GM21447 (cell line): ENCODE data around the gene NRTN.

Source experiments
- ATAC-seq: cut with Tn5 transposase; IDR thresholded peaks from one replicate; pipeline ENCODE4 v1.9.1; 2021; ENCODE audit not compliant: unreplicated experiment

NRTN gene

GRCh38 chr19:5789886-5790558 lies 14.8 kb upstream of the NRTN start:
- no peak for ATAC-seq

GRCh38 chr19:5790559-5791520 lies 14.0 kb upstream of the NRTN start, which contains the start of gene DUS3L:
Gene DUS3L, minus strand, starts transcription at chr19:5791163. Its CDS starts 22 bp downstream, at chr19:5791141.
- ATAC-seq, result peak; percentile 83

DNA sequence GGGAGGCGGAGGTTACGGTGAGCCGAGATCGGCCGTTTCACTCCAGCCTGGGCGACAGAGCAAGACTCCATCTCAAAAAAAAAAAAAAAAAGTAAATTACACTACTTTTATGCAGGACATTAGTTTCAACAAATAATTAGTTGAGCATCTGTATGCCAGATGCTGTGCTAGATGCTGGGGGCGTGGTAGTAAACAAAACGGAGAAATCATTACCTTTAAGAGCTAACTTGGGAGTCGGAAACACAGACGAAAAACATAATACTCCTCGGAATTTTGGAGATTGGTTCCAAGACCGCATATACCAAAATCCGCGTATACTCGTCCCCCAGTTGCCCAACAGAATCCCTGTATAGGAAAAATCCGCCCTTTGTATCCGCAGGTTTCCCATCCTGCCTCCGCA lies 12.6 kb upstream of the NRTN start:
- ATAC-seq, result no peak

GRCh38 chr19:5793188-5793587 lies 11.7 kb upstream of the NRTN start:
- no peak for ATAC-seq

DNA sequence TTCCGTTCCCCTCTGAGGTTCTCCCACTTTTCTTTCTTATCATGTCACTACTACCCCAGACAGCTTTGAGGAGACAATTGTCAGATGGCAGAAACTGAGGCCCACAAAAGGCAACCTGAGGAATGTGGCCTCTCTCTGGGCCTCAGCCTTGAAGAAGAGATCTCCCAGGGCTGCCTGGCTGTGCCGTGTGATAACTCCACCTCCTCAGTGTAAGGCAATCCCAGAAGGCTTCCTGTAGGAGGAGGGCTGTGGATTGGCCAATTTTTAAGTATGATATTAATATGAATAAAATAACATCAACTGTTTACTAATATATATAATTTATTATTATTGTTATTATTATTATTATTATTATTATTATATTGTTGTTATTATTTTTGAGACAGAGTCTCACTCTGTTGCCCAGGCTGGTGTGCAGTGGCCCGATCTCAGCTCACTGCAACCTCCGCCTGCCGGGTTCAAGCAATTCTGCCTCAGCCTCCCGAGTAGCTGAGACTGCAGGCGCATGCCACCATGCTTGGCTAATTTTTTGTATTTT lies 9.4 kb upstream of the NRTN start:
- ATAC-seq, result no peak

- ATAC-seq, result no peak
Measured at GRCh38 chr19:5798244-5798643, 6.6 kb upstream of the NRTN start.

GRCh38 chr19:5799247-5800241 lies 5.3 kb upstream of the NRTN start:
- no peak for ATAC-seq

DNA sequence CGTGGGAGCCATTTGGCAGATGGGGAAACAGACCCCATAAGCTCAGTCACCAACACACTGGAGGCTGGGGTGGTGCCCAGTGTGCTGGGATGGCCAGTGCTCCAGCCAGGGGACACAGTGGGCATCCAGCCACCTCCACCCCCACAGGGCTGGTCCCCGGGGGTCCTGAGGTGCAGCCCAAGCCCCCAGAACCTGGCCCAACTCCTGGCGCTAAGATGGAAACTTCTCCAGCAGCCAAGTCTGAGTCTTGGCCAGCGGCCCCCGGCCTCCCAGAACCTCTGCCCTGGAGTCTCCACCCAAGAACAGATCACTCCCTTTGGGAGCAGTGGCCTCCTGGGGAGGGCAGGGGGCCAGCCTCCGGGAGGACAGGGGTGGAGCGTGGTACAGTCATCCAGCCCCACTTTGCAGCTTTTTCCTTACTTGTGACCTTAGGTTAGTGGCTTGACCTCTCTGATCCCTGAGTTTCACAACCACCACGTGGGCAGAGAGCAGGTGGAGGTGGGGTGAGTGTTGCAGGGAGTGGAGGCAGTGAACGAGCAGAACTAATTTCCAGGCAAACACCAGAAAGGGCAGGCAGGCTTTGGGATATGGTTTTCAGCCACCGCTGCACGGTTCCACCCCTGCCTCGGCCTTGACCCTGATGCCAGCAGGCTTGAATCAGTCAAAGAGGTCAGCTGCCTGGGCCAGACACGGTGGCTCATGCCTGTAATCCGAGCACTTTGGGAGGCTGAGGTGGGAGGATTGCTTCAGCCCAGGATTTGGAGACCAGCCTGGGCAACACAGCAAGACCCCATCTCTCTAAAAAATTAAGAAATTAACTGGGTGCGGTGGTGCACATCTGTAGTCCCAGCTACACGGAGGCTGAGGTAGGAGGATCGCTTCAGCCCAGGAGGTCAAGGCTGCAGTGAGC lies 4.3 kb upstream of the NRTN start:
- no peak for ATAC-seq

GRCh38 chr19:5801796-5802619 lies 2.9 kb upstream of the NRTN start:
- ATAC-seq, result no peak

GRCh38 chr19:5803441-5803751 lies 1.5 kb upstream of the NRTN start:
- ATAC-seq, result no peak

DNA sequence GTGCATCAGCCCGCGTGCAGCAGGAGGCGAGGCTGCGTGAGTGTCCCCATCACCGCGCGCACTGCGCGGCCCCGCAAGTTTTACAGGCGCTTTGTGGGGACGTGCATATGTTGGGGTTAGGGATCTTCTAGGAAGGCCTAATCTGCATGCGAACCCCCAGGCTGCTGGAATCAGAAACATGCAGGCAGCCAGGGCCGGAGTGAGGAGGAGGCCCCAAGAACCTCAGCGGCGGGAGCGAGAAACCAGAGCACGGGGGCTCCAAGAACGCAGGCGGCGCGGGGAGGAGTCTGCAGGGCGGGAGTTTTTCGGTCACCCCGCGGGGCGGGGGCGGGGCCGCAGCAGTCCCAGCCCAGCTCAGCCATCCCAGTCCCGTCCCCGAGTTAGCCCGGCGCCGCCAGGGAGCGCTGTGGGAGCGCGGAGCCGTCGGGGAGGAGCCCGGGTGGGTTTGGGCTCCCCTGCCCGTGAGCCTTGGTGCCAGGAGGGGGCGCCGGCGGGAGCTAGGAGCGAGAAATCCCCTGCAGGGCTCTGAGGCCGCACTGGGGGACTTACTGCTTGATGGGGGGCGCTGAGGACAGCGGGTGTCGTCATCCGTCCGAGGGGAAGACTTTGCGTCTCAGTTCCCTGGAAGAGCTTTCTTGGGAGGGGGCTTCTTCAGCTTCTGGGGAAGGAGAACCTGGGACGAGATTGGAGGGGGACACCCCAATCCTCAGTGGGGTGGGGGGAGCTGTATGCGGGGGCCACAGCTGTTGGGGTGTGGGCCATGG lies 933 bp upstream of the NRTN start:
- peak; percentile 66 for ATAC-seq

DNA sequence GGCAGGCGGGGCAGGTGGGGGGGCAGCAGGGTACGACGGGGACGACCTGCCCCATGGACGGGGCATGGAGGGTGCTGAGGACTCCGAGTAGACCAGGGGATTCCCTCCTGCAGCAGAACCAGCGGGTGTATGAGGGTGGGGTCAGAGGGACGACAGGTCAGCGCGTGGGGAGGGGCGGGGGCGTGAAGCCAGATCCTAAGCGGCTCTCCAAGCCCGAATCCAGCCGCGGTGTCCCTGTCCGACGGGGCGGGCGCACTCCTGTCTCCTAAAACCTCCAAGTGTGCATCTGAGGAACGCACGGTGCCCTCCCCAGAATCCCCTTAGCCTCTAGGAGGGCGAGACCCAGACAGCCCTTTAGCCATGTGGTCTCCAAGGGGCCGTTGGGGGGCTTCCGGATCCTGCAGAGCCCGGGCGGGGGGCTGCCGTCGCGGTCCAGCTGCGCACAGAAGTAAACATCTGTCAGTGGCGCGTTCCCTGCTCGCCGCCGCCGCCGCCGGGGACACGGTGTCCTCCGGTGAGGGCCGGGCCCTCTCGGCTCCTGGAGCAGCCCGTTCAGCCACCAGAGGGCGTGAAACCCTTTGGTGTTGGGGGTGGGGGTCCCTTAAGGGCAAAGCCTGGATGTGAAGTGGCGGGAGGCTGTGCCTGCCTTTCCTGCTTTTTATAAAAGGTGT lies 730 bp downstream of the NRTN start:
- no peak for ATAC-seq

- ATAC-seq, result no peak
Measured at GRCh38 chr19:5806133-5806489, 1.2 kb downstream of the NRTN start.

DNA sequence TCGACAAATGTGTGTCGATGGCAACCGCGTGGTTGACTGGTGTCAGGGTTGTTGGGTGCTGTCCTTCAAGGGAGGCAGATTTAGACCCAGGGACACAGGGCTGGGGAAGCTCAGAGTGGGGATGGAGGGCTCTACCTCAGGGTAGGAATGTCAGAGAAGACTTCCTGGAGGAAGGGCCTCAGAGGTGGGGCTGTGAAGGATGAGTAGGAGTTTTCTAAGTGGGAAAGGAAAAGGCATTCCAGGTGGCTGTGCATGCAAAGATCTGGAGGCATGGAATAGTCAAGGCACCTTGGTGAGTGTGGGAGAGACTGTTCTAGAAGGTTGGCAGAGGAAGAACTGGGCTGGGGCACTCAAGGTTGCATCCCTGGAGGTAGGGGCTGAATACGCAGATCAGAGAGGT lies 2.0 kb downstream of the NRTN start:
- no peak for ATAC-seq

DNA sequence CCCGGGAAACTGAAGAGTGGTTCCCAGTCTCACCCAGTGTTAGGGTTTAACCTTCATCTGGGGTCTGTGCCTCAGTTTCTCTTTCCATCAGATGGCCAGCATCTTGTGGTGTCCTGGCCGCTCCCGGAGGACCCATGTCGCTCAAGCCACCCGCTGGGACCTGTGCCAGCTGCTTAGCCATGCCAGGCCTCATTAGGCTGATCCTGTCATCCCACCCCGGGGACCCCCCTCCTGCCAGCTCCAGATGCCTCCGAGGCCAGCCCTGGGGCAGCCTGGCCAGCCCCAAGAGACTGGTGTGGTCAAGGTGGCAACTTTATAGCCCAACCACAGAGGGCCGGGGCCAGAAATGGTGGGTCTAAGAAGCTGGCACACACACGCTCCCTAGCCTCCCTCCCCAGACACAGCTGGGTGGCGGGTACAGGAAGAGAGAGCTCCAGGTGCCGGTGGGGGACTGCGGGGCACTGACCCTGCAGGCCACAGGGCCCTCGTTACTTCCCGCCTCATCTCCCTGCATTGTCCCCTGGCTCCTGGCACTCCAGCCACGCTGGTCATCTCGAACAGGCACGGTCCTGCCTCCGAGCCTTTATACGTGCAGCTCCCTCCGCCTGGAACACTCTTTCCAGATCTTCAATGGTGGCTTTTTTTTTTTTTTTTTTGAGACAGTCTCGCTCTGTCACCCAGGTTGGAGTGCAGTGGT lies 3.4 kb downstream of the NRTN start:
- ATAC-seq, result no peak

GRCh38 chr19:5809053-5809452 lies 4.2 kb downstream of the NRTN start:
- no peak for ATAC-seq

DNA sequence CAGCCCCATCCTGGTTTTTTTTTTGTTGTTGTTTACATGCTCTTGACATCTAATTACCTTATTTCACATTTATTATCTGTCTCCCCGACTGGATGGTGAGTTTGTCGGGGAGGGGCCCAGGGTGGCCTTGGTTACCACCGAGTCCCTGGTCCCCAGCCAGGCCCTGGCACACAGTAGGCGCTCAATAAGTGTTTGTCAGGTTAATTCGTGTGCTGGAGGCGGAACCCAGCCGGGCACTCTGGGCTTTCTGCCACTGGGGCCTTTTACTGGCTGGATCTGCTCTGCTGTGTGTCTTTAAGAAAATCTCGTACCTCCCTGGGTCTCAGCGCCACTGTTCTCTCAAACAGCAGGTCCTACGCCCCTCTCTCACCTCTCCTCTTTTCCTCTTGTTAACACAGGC lies 4.6 kb downstream of the NRTN start:
- no peak for ATAC-seq
